Spleen (tissue), 11 donors: Measurements from ENCODE around the gene MBOAT7. TPM values are rescaled to one million over a fixed set of nuclear protein-coding genes. Genes with fewer than 3 reads are reported as not detected.
"Not testable (repeated sequence)": the region's sequence is repeated elsewhere in the genome, so short reads cannot be mapped to it uniquely, and the experiment has no call there.

ENCODE experiments used
- DNase-seq: peaks from one replicate; pipeline ENCODE4 v3.0.0-alpha.2; 2020
- H3K27ac ChIP-seq, 8 donors: fragments of 200-600 bp; sonication (generic) in 7 of 8; 1 replicate in 4 of 8; 2 replicates in 4 of 8; pipeline versions ENCODE4 v1.5.0 to v1.8.0; 2016 to 2021; ENCODE audit warnings: inconsistent platforms in 4 of 8, mild to moderate bottlenecking in 4 of 8, moderate library complexity in 1 of 8
- H3K27me3 ChIP-seq, 7 donors: fragments of 200-600 bp; sonication (generic) in 6 of 7; replicated peaks in 1 of 7; 1 replicate in 4 of 7; 2 replicates in 3 of 7; pipeline versions ENCODE4 v1.5.0 to v1.8.0; 2016 to 2021; ENCODE audit warnings: inconsistent platforms in 3 of 7, mild to moderate bottlenecking in 1 of 7
- H3K36me3 ChIP-seq, 6 donors: fragments of 200-600 bp; sonication (generic) in 5 of 6; 1 replicate in 4 of 6; 2 replicates in 2 of 6; pipeline versions ENCODE4 v1.5.0 to v1.8.0; 2016 to 2021; ENCODE audit warnings: inconsistent platforms in 2 of 6
- H3K4me1 ChIP-seq, 6 donors: fragments of 200-600 bp; sonication (generic) in 5 of 6; 1 replicate in 3 of 6; 2 replicates in 3 of 6; pipeline versions ENCODE4 v1.5.0 to v1.8.0; 2016 to 2021; ENCODE audit warnings: inconsistent platforms in 3 of 6
- H3K4me3 ChIP-seq, 8 donors: fragments of 200-600 bp; sonication (generic) in 7 of 8; 1 replicate in 4 of 8; 2 replicates in 4 of 8; pipeline versions ENCODE4 v1.5.0 to v1.8.0; 2016 to 2021; ENCODE audit warnings: inconsistent platforms in 4 of 8, mild to moderate bottlenecking in 4 of 8, moderate library complexity in 2 of 8
- H3K9me3 ChIP-seq, 8 donors: fragments of 200-600 bp; sonication (generic) in 7 of 8; 1 replicate in 4 of 8; 2 replicates in 4 of 8; pipeline versions ENCODE4 v1.5.0 to v1.8.0; 2016 to 2021; ENCODE audit warnings: inconsistent platforms in 4 of 8
- CTCF ChIP-seq, 11 experiments: fragments of 200-600 bp in 7 of 11; fragments of 450-650 bp in 4 of 11; sonication (generic) in 4 of 11; IDR thresholded peaks in 8 of 11; conservative IDR thresholded peaks in 3 of 11; 1 replicate in 7 of 11; 2 replicates in 4 of 11; pipeline versions ENCODE4 v1.4.0 to v1.8.0; 2016 to 2021; ENCODE audit warnings: antibody characterized with exemption in 11 of 11, inconsistent platforms in 4 of 11, mild to moderate bottlenecking in 1 of 11
- POLR2A ChIP-seq, 3 donors: fragments of 450-650 bp; IDR thresholded peaks; one replicate each; pipeline ENCODE4 v1.5.1; 2017; ENCODE audit warnings: antibody characterized with exemption in 3 of 3, mild to moderate bottlenecking in 1 of 3
- POLR2AphosphoS5 ChIP-seq, 3 donors: sonication (generic); formaldehyde crosslinking; IDR thresholded peaks; one replicate each; pipeline ENCODE4 v1.5.1; 2017; ENCODE audit warnings: antibody characterized with exemption in 3 of 3
- WGBS, 5 donors: extraction: QIAGEN DNeasy Blood & Tissue Kit in 3 of 5; methylation state at CpG; one replicate each; pipeline versions ENCODE4 v1.1.5 to v1.1.7; 2013 to 2018; 5-methylcytosine and 5-hydroxymethylcytosine counted together
- intact Hi-C: fragments of 100-400 bp; cut with DNase I; formaldehyde crosslinking; loops from one replicate; pipeline ENCODE4 v1.15.0; 2023; ENCODE audit warnings: low total_unique reads
- polyA plus RNA-seq, 3 donors: library from polyadenylated mRNA; stranded (reverse); fragments of 200-250 nt; gene quantifications; one replicate each; pipeline ENCODE4 v1.2.1, GENCODE V29; 2013
- total RNA-seq, 7 donors: library from RNA; depleted of rRNA in 3 of 7; stranded (reverse); fragments of >200 nt in 3 of 7; fragmentation: NEBNext Ultra II Directional in 4 of 7; extraction: Animal tissue kit (Norgen Biotek cat#: 25700) in 4 of 7; gene quantifications; one replicate each; pipeline versions ENCODE4 v1.1.0 to v1.2.1, GENCODE V29; 2016 to 2021
- donor health status: healthy with polysubstance abuse.
- donor health status: DM: no; HTN: no; CAD: no; lungs with moderate emphysema.
- donor health status: DM: no; HTN: no; CAD: no.
- donor health status: Bipolar disorder and iron deficiency.
- donor health status: healthy.
- donor health status: DM: no; HTN: no; CAD: no.
- donor health status: DM: yes; HTN: yes; CAD: no.

Gene MBOAT7
- total and polyA plus RNA-seq, 10 donors: 12.0 to 208 (median 82.9) TPM

- 59 to 78% (median 70%) methylated on average over 22 to 23 of the region's 23 CpGs for WGBS, 5 donors
- peak in 1 of 3 donors; percentile 66 for TF ChIP-seq POLR2AphosphoS5 (IDR thresholded peaks at IDR 0.05)
- H3K9me3 ChIP-seq, intact Hi-C loops, H3K27me3 ChIP-seq: not testable (repeated sequence)
- Histone ChIP-seq H3K4me3 (peak overlapping the region in 4 of 8 donors; percentile 8 to 94 (median 30)), H3K27ac (peak overlapping the region; percentile 27 to 98 (median 92)), H3K4me1 (peaks cover 48 to 98% (median 91%) of the 10 kb centered on the region in 6 donors), H3K36me3 (peaks cover 5 to 71% (median 62%) of the 10 kb centered on the region in 6 donors)
- DNase-seq: peak; percentile 88
Observed at GRCh38 chr19:54207193-54207592, 17.8 kb upstream of the MBOAT7 start.

GRCh38 chr19:54206831-54207177 is 17.4 kb upstream of the MBOAT7 start:
- Histone ChIP-seq H3K27me3 (no peaks in the 10 kb centered on the region), H3K4me1 (peaks cover 52 to 98% (median 95%) of the 10 kb centered on the region in 6 donors), H3K27ac (peak overlapping the region; percentile 27 to 98 (median 92)), H3K4me3 (peak overlapping the region in 5 of 8 donors; percentile 8 to 94 (median 27)), H3K9me3 (no peaks in the 10 kb centered on the region), H3K36me3 (peaks cover 5 to 75% (median 66%) of the 10 kb centered on the region in 6 donors)
- WGBS, 5 donors: 62 to 84% (median 77%) methylated on average over 13 of the region's 13 CpGs
- TF ChIP-seq POLR2AphosphoS5 (IDR thresholded peaks at IDR 0.05) (no peak), POLR2A (IDR thresholded peaks at IDR 0.05) (no peak), CTCF (IDR thresholded peaks at IDR 0.05 in 8 of 11, conservative IDR thresholded peaks at IDR 0.05 in 3 of 11) (no peak)
- intact Hi-C loops: no loop called here
- DNase-seq: no peak

GRCh38 chr19:54206030-54206830 is 16.9 kb upstream of the MBOAT7 start:
- whole genome bisulfite sequencing, 5 donors: 77 to 90% (median 83%) methylated on average over 20 to 27 of the region's 27 CpGs

GRCh38 chr19:54204767-54205468 is 15.5 kb upstream of the MBOAT7 start:
- peaks cover 5 to 81% (median 69%) of the 10 kb centered on the region in 6 donors for H3K36me3 ChIP-seq
- H3K4me3 ChIP-seq: peak overlapping the region in 2 of 8 donors; percentile 0 to 94
- no peak for TF ChIP-seq CTCF (IDR thresholded peaks at IDR 0.05 in 8 of 11, conservative IDR thresholded peaks at IDR 0.05 in 3 of 11)
- no peak for TF ChIP-seq POLR2A (IDR thresholded peaks at IDR 0.05)
- TF ChIP-seq POLR2AphosphoS5 (IDR thresholded peaks at IDR 0.05): peak in 1 of 3 donors; percentile 29
- DNase-seq: no peak
- H3K27ac ChIP-seq: peak overlapping the region in 7 of 8 donors; percentile 85 to 98 (median 93)
- no peaks in the 10 kb centered on the region for H3K27me3 ChIP-seq
- intact Hi-C loops: no loop called here
- 67 to 86% (median 84%) methylated on average over 4 of the region's 4 CpGs for whole genome bisulfite sequencing, 5 donors
- no peaks in the 10 kb centered on the region for H3K9me3 ChIP-seq
- peaks cover 59 to 92% (median 91%) of the 10 kb centered on the region in 6 donors for H3K4me1 ChIP-seq

More at GRCh38 chr19:54206030-54206830, 16.9 kb upstream of the MBOAT7 start:
- intact Hi-C loops: no loop called here
- Histone ChIP-seq H3K4me3 (peak overlapping the region in 6 of 8 donors; percentile 8 to 94 (median 22)), H3K27ac (peak overlapping the region; percentile 27 to 98 (median 92)), H3K9me3 (no peaks in the 10 kb centered on the region), H3K4me1 (peaks cover 56 to 100% (median 98%) of the 10 kb centered on the region in 6 donors), H3K36me3 (peaks cover 5 to 81% (median 69%) of the 10 kb centered on the region in 6 donors), H3K27me3 (no peaks in the 10 kb centered on the region)
- peak; percentile 60 to 74 (median 71) for TF ChIP-seq POLR2AphosphoS5 (IDR thresholded peaks at IDR 0.05)
- no peak for TF ChIP-seq POLR2A (IDR thresholded peaks at IDR 0.05)
- no peak for DNase-seq
